Epithelial cell of esophagus (primary cell): ENCODE results near the gene ARHGAP42.

Source experiments
- DNase-seq: peaks from one replicate; pipeline ENCODE4 v3.0.0; 2010; ENCODE audit warnings: low read depth
- H3K4me3 ChIP-seq: 2 replicates; pipeline ENCODE4 v1.5.1; 2011; ENCODE audit warnings: mild to moderate bottlenecking, low read length, control low read depth
- TF ChIP-seq, protein P1 (sequence below): IDR thresholded peaks from 2 replicates; pipeline ENCODE4 v1.5.1; 2011; ENCODE audit warnings: low read depth, mild to moderate bottlenecking, low read length, control low read depth, inconsistent platforms; ENCODE audit not compliant: insufficient read depth; ENCODE audit errors: missing control alignments

ARHGAP42 gene

GRCh38 chr11:100860318-100861155 is 173.4 kb downstream of the ARHGAP42 start:
- no peak for DNase-seq
- H3K4me3 ChIP-seq, result no peak overlapping the region
- TF ChIP-seq, protein P1, sequence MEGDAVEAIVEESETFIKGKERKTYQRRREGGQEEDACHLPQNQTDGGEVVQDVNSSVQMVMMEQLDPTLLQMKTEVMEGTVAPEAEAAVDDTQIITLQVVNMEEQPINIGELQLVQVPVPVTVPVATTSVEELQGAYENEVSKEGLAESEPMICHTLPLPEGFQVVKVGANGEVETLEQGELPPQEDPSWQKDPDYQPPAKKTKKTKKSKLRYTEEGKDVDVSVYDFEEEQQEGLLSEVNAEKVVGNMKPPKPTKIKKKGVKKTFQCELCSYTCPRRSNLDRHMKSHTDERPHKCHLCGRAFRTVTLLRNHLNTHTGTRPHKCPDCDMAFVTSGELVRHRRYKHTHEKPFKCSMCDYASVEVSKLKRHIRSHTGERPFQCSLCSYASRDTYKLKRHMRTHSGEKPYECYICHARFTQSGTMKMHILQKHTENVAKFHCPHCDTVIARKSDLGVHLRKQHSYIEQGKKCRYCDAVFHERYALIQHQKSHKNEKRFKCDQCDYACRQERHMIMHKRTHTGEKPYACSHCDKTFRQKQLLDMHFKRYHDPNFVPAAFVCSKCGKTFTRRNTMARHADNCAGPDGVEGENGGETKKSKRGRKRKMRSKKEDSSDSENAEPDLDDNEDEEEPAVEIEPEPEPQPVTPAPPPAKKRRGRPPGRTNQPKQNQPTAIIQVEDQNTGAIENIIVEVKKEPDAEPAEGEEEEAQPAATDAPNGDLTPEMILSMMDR, result no peak

- H3K4me3 ChIP-seq, result no peak overlapping the region
- peak; percentile 35 for DNase-seq
Measured at GRCh38 chr11:100861212-100861611, 174.1 kb downstream of the ARHGAP42 start.

GRCh38 chr11:100863080-100863581 is 176.0 kb downstream of the ARHGAP42 start:
- TF ChIP-seq, protein P1, result no peak
- DNase-seq, result peak; percentile 24
- no peak overlapping the region for H3K4me3 ChIP-seq

More at GRCh38 chr11:100861212-100861611, 174.1 kb downstream of the ARHGAP42 start:
- TF ChIP-seq, protein P1, result no peak

DNA sequence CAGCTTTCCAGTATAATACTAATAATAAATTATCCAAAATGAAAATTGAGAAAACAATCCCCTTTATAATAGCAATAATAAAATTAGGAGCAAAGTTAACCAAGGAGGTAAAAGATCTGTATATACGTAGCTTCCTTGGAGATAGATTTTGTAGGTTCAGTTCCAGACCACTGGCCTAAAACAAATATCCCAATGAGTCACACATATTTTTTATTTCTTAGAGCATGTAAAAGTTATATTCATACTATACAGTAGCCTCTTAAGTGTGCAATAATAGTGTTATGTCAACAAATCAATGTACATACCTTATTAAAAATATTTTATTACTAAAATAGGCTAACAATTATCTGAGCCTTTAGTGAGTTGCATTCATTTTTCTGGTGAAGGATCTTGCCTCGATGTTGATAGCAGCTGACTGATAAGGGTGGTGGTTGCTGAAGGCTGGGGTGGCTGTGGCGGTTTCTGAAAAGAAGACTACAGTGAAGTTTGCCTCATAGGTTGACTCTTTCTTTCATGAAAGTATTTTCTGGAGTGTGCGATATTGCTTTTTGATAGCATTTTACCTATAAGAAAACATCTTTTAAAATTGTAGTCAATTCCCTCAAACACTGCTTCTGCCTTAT is 178.5 kb downstream of the ARHGAP42 start:
- DNase-seq, result no peak
- H3K4me3 ChIP-seq, result no peak overlapping the region
- TF ChIP-seq, protein P1, result no peak

DNA sequence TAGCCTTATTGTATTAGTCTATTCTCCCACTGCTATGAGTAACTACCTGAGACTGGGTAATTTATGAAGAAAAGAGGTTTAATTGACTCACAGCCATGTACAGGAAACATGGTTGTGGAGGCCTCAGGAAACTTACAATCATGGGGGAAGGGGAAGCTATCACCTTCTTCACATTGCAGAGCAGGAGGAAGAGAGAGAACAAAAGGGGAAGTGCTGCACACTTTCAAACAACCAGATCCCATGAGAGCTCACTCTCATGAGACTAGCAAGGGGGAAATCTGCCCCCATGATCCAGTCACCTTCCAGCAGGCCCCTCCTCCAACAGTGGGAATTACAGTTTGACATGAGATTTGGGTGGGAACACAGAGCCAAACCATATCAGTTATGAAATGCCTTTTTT is 179.4 kb downstream of the ARHGAP42 start:
- no peak overlapping the region for H3K4me3 ChIP-seq
- no peak for DNase-seq
- TF ChIP-seq, protein P1, result no peak

DNA sequence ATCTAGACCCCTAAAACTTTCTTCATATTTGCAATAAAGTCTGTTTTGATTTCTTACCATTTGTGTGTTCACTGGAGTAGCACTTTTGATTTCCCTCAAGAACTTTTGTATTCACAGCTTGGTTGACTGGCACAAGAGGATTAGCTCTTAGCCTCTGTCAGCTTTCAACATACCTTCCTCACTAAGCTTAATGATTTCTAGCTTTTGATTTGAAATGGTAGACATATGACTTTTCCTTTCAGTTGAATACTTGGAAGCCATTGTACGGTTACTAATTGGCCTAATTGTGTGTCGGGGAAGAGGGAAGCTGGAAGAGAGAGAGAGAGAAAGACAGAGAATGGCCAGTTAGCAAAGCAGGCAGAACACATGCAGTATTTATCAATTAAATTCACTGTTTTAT is 180.5 kb downstream of the ARHGAP42 start:
- DNase-seq, result no peak
- TF ChIP-seq, protein P1, result no peak

More for the DNA sequence above, 180.5 kb downstream of the ARHGAP42 start:
- no peak overlapping the region for H3K4me3 ChIP-seq
